KMS-11 (cell line): ENCODE results near the gene PHF20.

Source experiments
- H2AFZ ChIP-seq: fragments of 200-600 bp; sonication (generic); 2 replicates; pipeline ENCODE4 v1.6.1; 2016; ENCODE audit warnings: antibody characterized with exemption, mixed run types, low read depth
- H3K27ac ChIP-seq: fragments of 200-600 bp; sonication (generic); 2 replicates; pipeline ENCODE4 v1.6.1; 2016; ENCODE audit warnings: mild to moderate bottlenecking, mixed run types
- H3K27me3 ChIP-seq: fragments of 200-600 bp; sonication (generic); 2 replicates; pipeline ENCODE4 v1.6.1; 2017; ENCODE audit warnings: mild to moderate bottlenecking, low read depth, mixed run types, moderate library complexity; ENCODE audit not compliant: insufficient read depth
- H3K36me3 ChIP-seq: fragments of 200-600 bp; sonication (generic); 2 replicates; pipeline ENCODE4 v1.6.1; 2017; ENCODE audit warnings: mild to moderate bottlenecking, mixed run types; ENCODE audit not compliant: insufficient read depth
- H3K4me1 ChIP-seq: fragments of 200-600 bp; sonication (generic); 2 replicates; pipeline ENCODE4 v1.6.1; 2016; ENCODE audit warnings: mild to moderate bottlenecking, low read depth, mixed run types; ENCODE audit not compliant: poor library complexity, severe bottlenecking
- H3K4me2 ChIP-seq: fragments of 200-600 bp; sonication (generic); 2 replicates; pipeline ENCODE4 v1.7.0; 2016; ENCODE audit warnings: mild to moderate bottlenecking, mixed run types
- H3K4me3 ChIP-seq: fragments of 200-600 bp; sonication (generic); IDR thresholded peaks from 2 replicates; pipeline ENCODE4 v1.6.1; 2017; ENCODE audit warnings: low read depth, low read length, mixed read lengths; ENCODE audit not compliant: insufficient read depth
- H3K79me2 ChIP-seq: fragments of 200-600 bp; sonication (generic); 2 replicates; pipeline ENCODE4 v1.6.1; 2016; ENCODE audit warnings: low read depth, mixed run types; ENCODE audit not compliant: insufficient read depth
- H3K9ac ChIP-seq: fragments of 200-600 bp; sonication (generic); 2 replicates; pipeline ENCODE4 v1.6.1; 2016; ENCODE audit warnings: mild to moderate bottlenecking, mixed run types
- H4K20me1 ChIP-seq: fragments of 200-600 bp; sonication (generic); 2 replicates; pipeline ENCODE4 v1.6.1; 2016; ENCODE audit warnings: mild to moderate bottlenecking, mixed run types; ENCODE audit not compliant: insufficient read depth
- CTCF ChIP-seq: fragments of 200-600 bp; sonication (generic); conservative IDR thresholded peaks from 2 replicates; pipeline ENCODE4 v1.6.1; 2017; ENCODE audit warnings: low read depth, mild to moderate bottlenecking, antibody characterized with exemption, low read length, moderate library complexity, mixed read lengths

Gene PHF20

GRCh38 chr20:35912881-35913280 is 141.1 kb downstream of the PHF20 start:
- Histone ChIP-seq H2AFZ (no peak overlapping the region), H3K9ac (no peak overlapping the region), H3K4me2 (no peak overlapping the region), H4K20me1 (no peaks in the 10 kb centered on the region), H3K4me1 (peaks cover 32% of the 10 kb centered on the region), H3K27ac (no peak overlapping the region), H3K4me3 (no peak overlapping the region), H3K79me2 (no peaks in the 10 kb centered on the region), H3K27me3 (no peaks in the 10 kb centered on the region), H3K36me3 (no peaks in the 10 kb centered on the region)
- TF ChIP-seq CTCF, result no peak

- no peaks in the 10 kb centered on the region for H3K27me3 ChIP-seq
- no peak overlapping the region for H3K9ac ChIP-seq
- no peaks in the 10 kb centered on the region for H3K79me2 ChIP-seq
- H3K36me3 ChIP-seq, result no peaks in the 10 kb centered on the region
- H3K27ac ChIP-seq, result no peak overlapping the region
- H3K4me2 ChIP-seq, result no peak overlapping the region
- no peak for TF ChIP-seq CTCF
- H4K20me1 ChIP-seq, result no peaks in the 10 kb centered on the region
- no peaks in the 10 kb centered on the region for H3K4me1 ChIP-seq
- H3K4me3 ChIP-seq, result no peak overlapping the region
- H2AFZ ChIP-seq, result no peak overlapping the region
These were observed 145.3 kb downstream of the PHF20 start for GRCh38 chr20:35917077-35917476.

- Histone ChIP-seq H3K27me3 (no peaks in the 10 kb centered on the region), H3K4me2 (no peak overlapping the region), H3K36me3 (no peaks in the 10 kb centered on the region), H3K4me3 (no peak overlapping the region), H3K9ac (no peak overlapping the region), H3K79me2 (no peaks in the 10 kb centered on the region), H2AFZ (no peak overlapping the region), H3K4me1 (no peaks in the 10 kb centered on the region), H4K20me1 (no peaks in the 10 kb centered on the region), H3K27ac (no peak overlapping the region)
- TF ChIP-seq CTCF, result no peak
These were observed 146.2 kb downstream of the PHF20 start for GRCh38 chr20:35918021-35918420.

GRCh38 chr20:35920523-35920922 is 148.7 kb downstream of the PHF20 start:
- Histone ChIP-seq H3K27ac (no peak overlapping the region), H3K36me3 (no peaks in the 10 kb centered on the region), H3K9ac (no peak overlapping the region), H3K4me2 (no peak overlapping the region), H3K4me1 (no peaks in the 10 kb centered on the region), H4K20me1 (no peaks in the 10 kb centered on the region), H3K27me3 (no peaks in the 10 kb centered on the region), H2AFZ (no peak overlapping the region), H3K79me2 (no peaks in the 10 kb centered on the region), H3K4me3 (no peak overlapping the region)
- no peak for TF ChIP-seq CTCF

- Histone ChIP-seq H3K27me3 (no peaks in the 10 kb centered on the region), H3K4me1 (no peaks in the 10 kb centered on the region), H3K4me2 (no peak overlapping the region), H3K27ac (no peak overlapping the region), H3K36me3 (no peaks in the 10 kb centered on the region), H2AFZ (no peak overlapping the region), H3K79me2 (no peaks in the 10 kb centered on the region), H3K9ac (no peak overlapping the region), H3K4me3 (no peak overlapping the region), H4K20me1 (no peaks in the 10 kb centered on the region)
- TF ChIP-seq CTCF, result no peak
These were observed 157.5 kb downstream of the PHF20 start for GRCh38 chr20:35929301-35929700.
